ENCODE measurements around the gene FGFBP2.

The FGFBP2 gene

GRCh38 chr4:15935504-15936402 lies 27.2 kb downstream of the FGFBP2 start:
- DNase-seq: no peak
- no CpG with 5 or more reads among the region's 10 CpGs for WGBS (ENCODE audit: extremely low coverage, insufficient coverage, low lambda C conversion rate)

GRCh38 chr4:15934259-15934658 lies 28.7 kb downstream of the FGFBP2 start:
- Histone ChIP-seq H2BK120ac (ENCODE audit: low read depth, low read length) (no peak overlapping the region), H3K4ac (ENCODE audit: low read depth, low read length) (no peak overlapping the region), H3K4me3 (ENCODE audit: low read length) (no peak overlapping the region), H2AK5ac (ENCODE audit: low read length) (no peak overlapping the region), H3K9ac (ENCODE audit: low read length) (no peak overlapping the region), H4K5ac (ENCODE audit: low read length) (no peak overlapping the region), H3K36me3 (ENCODE audit: control insufficient read depth, insufficient read depth, low read length) (no peaks in the 10 kb centered on the region), H3K79me1 (ENCODE audit: low read length) (no peaks in the 10 kb centered on the region), H3K56ac (ENCODE audit: low read length) (no peak overlapping the region), H3K4me1 (ENCODE audit: control insufficient read depth, low read depth, low read length) (no peaks in the 10 kb centered on the region), H3K4me2 (ENCODE audit: low read length) (no peak overlapping the region), H2BK15ac (replicated peaks; ENCODE audit: low read depth) (no peak overlapping the region), H3K27ac (ENCODE audit: low read depth, low read length) (no peak overlapping the region), H2BK5ac (ENCODE audit: low read length) (no peak overlapping the region), H4K8ac (ENCODE audit: low read depth, low read length) (no peak overlapping the region), H3K18ac (ENCODE audit: low read length) (no peak overlapping the region), H3K79me2 (ENCODE audit: control insufficient read depth, insufficient read depth, low read length) (no peaks in the 10 kb centered on the region), H3K23ac (ENCODE audit: low read length) (no peak overlapping the region), H3K27me3 (ENCODE audit: insufficient read depth, low read length, poor library complexity) (no peaks in the 10 kb centered on the region)
- DNase-seq: no peak
- no CpG with 5 or more reads among the region's 3 CpGs for WGBS (ENCODE audit: extremely low coverage, insufficient coverage, low lambda C conversion rate)

More at GRCh38 chr4:15935504-15936402, 27.2 kb downstream of the FGFBP2 start:
- H3K27me3 ChIP-seq (ENCODE audit: insufficient read depth, low read length, poor library complexity): no peaks in the 10 kb centered on the region
- H3K79me1 ChIP-seq (ENCODE audit: low read length): no peaks in the 10 kb centered on the region
- H3K18ac ChIP-seq (ENCODE audit: low read length): no peak overlapping the region
- no peak overlapping the region for H3K23ac ChIP-seq (ENCODE audit: low read length)
- no peak overlapping the region for H3K4ac ChIP-seq (ENCODE audit: low read depth, low read length)
- no peak overlapping the region for H2BK15ac ChIP-seq (replicated peaks; ENCODE audit: low read depth)
- H3K4me2 ChIP-seq (ENCODE audit: low read length): no peak overlapping the region
- no peak overlapping the region for H3K9ac ChIP-seq (ENCODE audit: low read length)
- H3K4me1 ChIP-seq (ENCODE audit: control insufficient read depth, low read depth, low read length): no peaks in the 10 kb centered on the region
- H3K79me2 ChIP-seq (ENCODE audit: control insufficient read depth, insufficient read depth, low read length): no peaks in the 10 kb centered on the region
- no peak overlapping the region for H2BK5ac ChIP-seq (ENCODE audit: low read length)
- no peaks in the 10 kb centered on the region for H3K36me3 ChIP-seq (ENCODE audit: control insufficient read depth, insufficient read depth, low read length)
- no peak overlapping the region for H2BK120ac ChIP-seq (ENCODE audit: low read depth, low read length)
- H4K5ac ChIP-seq (ENCODE audit: low read length): no peak overlapping the region
- no peak overlapping the region for H2AK5ac ChIP-seq (ENCODE audit: low read length)
- no peak overlapping the region for H3K27ac ChIP-seq (ENCODE audit: low read depth, low read length)
- H3K56ac ChIP-seq (ENCODE audit: low read length): no peak overlapping the region
- no peak overlapping the region for H4K8ac ChIP-seq (ENCODE audit: low read depth, low read length)
- no peak overlapping the region for H3K4me3 ChIP-seq (ENCODE audit: low read length)

- H4K5ac ChIP-seq (ENCODE audit: low read length): no peak overlapping the region
Measured at GRCh38 chr4:15931451-15932210, 31.3 kb downstream of the FGFBP2 start.

GRCh38 chr4:15930314-15930713 lies 32.7 kb downstream of the FGFBP2 start:
- H3K27ac ChIP-seq (ENCODE audit: low read depth, low read length): no peak overlapping the region
- no peak overlapping the region for H3K9ac ChIP-seq (ENCODE audit: low read length)
- H3K79me2 ChIP-seq (ENCODE audit: control insufficient read depth, insufficient read depth, low read length): no peaks in the 10 kb centered on the region

More at GRCh38 chr4:15931451-15932210, 31.3 kb downstream of the FGFBP2 start:
- Histone ChIP-seq H3K79me1 (ENCODE audit: low read length) (no peaks in the 10 kb centered on the region), H3K18ac (ENCODE audit: low read length) (no peak overlapping the region), H2AK5ac (ENCODE audit: low read length) (no peak overlapping the region), H3K27ac (ENCODE audit: low read depth, low read length) (no peak overlapping the region), H3K23ac (ENCODE audit: low read length) (no peak overlapping the region), H3K36me3 (ENCODE audit: control insufficient read depth, insufficient read depth, low read length) (no peaks in the 10 kb centered on the region), H2BK15ac (replicated peaks; ENCODE audit: low read depth) (no peak overlapping the region), H3K9ac (ENCODE audit: low read length) (no peak overlapping the region), H3K79me2 (ENCODE audit: control insufficient read depth, insufficient read depth, low read length) (no peaks in the 10 kb centered on the region), H3K4me3 (ENCODE audit: low read length) (no peak overlapping the region), H3K4ac (ENCODE audit: low read depth, low read length) (no peak overlapping the region), H3K27me3 (ENCODE audit: insufficient read depth, low read length, poor library complexity) (no peaks in the 10 kb centered on the region), H3K4me2 (ENCODE audit: low read length) (no peak overlapping the region), H2BK120ac (ENCODE audit: low read depth, low read length) (no peak overlapping the region), H3K4me1 (ENCODE audit: control insufficient read depth, low read depth, low read length) (no peaks in the 10 kb centered on the region), H2BK5ac (ENCODE audit: low read length) (no peak overlapping the region), H3K56ac (ENCODE audit: low read length) (no peak overlapping the region), H4K8ac (ENCODE audit: low read depth, low read length) (no peak overlapping the region)
- no CpG with 5 or more reads among the region's 5 CpGs for WGBS (ENCODE audit: extremely low coverage, insufficient coverage, low lambda C conversion rate)
- no peak for DNase-seq

GRCh38 chr4:15929540-15929939 lies 33.4 kb downstream of the FGFBP2 start:
- Histone ChIP-seq H3K27me3 (ENCODE audit: insufficient read depth, low read length, poor library complexity) (no peaks in the 10 kb centered on the region), H3K79me1 (ENCODE audit: low read length) (no peaks in the 10 kb centered on the region), H3K9ac (ENCODE audit: low read length) (no peak overlapping the region), H3K4me2 (ENCODE audit: low read length) (no peak overlapping the region), H3K4me3 (ENCODE audit: low read length) (no peak overlapping the region), H2AK5ac (ENCODE audit: low read length) (no peak overlapping the region), H4K8ac (ENCODE audit: low read depth, low read length) (no peak overlapping the region), H4K5ac (ENCODE audit: low read length) (no peak overlapping the region), H3K79me2 (ENCODE audit: control insufficient read depth, insufficient read depth, low read length) (no peaks in the 10 kb centered on the region), H3K56ac (ENCODE audit: low read length) (no peak overlapping the region), H3K4ac (ENCODE audit: low read depth, low read length) (no peak overlapping the region), H2BK5ac (ENCODE audit: low read length) (no peak overlapping the region), H3K4me1 (ENCODE audit: control insufficient read depth, low read depth, low read length) (no peaks in the 10 kb centered on the region), H3K36me3 (ENCODE audit: control insufficient read depth, insufficient read depth, low read length) (no peaks in the 10 kb centered on the region), H2BK120ac (ENCODE audit: low read depth, low read length) (no peak overlapping the region), H3K18ac (ENCODE audit: low read length) (no peak overlapping the region), H2BK15ac (replicated peaks; ENCODE audit: low read depth) (no peak overlapping the region), H3K23ac (ENCODE audit: low read length) (no peak overlapping the region), H3K27ac (ENCODE audit: low read depth, low read length) (no peak overlapping the region)
- WGBS (ENCODE audit: extremely low coverage, insufficient coverage, low lambda C conversion rate): no CpG with 5 or more reads among the region's 3 CpGs
- DNase-seq: no peak

More at GRCh38 chr4:15930314-15930713, 32.7 kb downstream of the FGFBP2 start:
- no peaks in the 10 kb centered on the region for H3K27me3 ChIP-seq (ENCODE audit: insufficient read depth, low read length, poor library complexity)
- no peak overlapping the region for H4K5ac ChIP-seq (ENCODE audit: low read length)
- H2AK5ac ChIP-seq (ENCODE audit: low read length): no peak overlapping the region
- no peak overlapping the region for H2BK5ac ChIP-seq (ENCODE audit: low read length)
- WGBS (ENCODE audit: extremely low coverage, insufficient coverage, low lambda C conversion rate): no CpG with 5 or more reads among the region's 7 CpGs
- DNase-seq: no peak
- no peak overlapping the region for H3K23ac ChIP-seq (ENCODE audit: low read length)
- H4K8ac ChIP-seq (ENCODE audit: low read depth, low read length): no peak overlapping the region
- no peak overlapping the region for H2BK120ac ChIP-seq (ENCODE audit: low read depth, low read length)
- H3K4ac ChIP-seq (ENCODE audit: low read depth, low read length): no peak overlapping the region
- no peak overlapping the region for H2BK15ac ChIP-seq (replicated peaks; ENCODE audit: low read depth)
- H3K56ac ChIP-seq (ENCODE audit: low read length): no peak overlapping the region
- no peaks in the 10 kb centered on the region for H3K4me1 ChIP-seq (ENCODE audit: control insufficient read depth, low read depth, low read length)
- H3K4me2 ChIP-seq (ENCODE audit: low read length): no peak overlapping the region
- H3K79me1 ChIP-seq (ENCODE audit: low read length): no peaks in the 10 kb centered on the region
- no peak overlapping the region for H3K4me3 ChIP-seq (ENCODE audit: low read length)
- no peak overlapping the region for H3K18ac ChIP-seq (ENCODE audit: low read length)
- H3K36me3 ChIP-seq (ENCODE audit: control insufficient read depth, insufficient read depth, low read length): no peaks in the 10 kb centered on the region
